Measurements from ENCODE around the gene AK4.

DNA sequence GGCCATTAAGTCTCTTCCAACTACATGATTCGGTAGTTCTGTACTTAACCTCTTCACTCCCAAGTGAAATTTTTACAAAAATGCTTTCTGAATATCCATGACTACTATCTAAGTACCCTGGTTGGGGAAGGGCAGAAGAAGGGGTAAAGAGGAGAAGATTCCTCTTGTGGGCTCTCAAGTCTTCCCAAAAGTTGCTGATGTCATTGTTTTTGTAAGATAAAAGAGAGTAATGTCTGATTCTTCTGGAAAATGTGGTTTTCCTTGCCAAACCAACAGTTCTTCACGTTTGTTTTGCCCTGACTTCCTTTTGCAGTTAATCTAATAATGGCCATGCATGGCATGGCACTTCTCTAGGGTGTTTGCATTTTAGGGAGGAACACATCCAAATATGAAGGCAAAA, 34.7 kb upstream of the AK4 start:
- TF ChIP-seq EZH2 (IDR thresholded peaks at IDR 0.05; ENCODE audit: insufficient read depth, poor library complexity, severe bottlenecking), result no peak
- no peak for TF ChIP-seq EZH2phosphoT487 (IDR thresholded peaks at IDR 0.05; ENCODE audit: insufficient read depth, low read depth)

All from GM23248 (cell line).